Aorta (tissue), 5 donors: ENCODE measurements around the gene FYCO1. TPM values are rescaled to one million over a fixed set of nuclear protein-coding genes. Genes with fewer than 3 reads are reported as not detected.

Source experiments
- ATAC-seq: fragments of 200-7000 bp; cut with Tn5 transposase; one replicate; pipeline ENCODE4 v1.9.1; 2022; ENCODE audit warnings: moderate library complexity; ENCODE audit not compliant: low FRiP score
- DNase-seq, 2 donors: peaks; one replicate each; pipeline ENCODE4 v3.0.0-alpha.2; 2020
- H3K27ac ChIP-seq, 2 donors: one replicate each; pipeline ENCODE4 v1.5.1; 2013; ENCODE audit warnings: low read length in 2 of 2, mild to moderate bottlenecking in 2 of 2, moderate library complexity in 2 of 2, control low read depth in 1 of 2, inconsistent platforms in 1 of 2, low read depth in 1 of 2
- H3K27me3 ChIP-seq, 2 donors: one replicate each; pipeline ENCODE4 v1.6.1; 2013; ENCODE audit warnings: control low read depth in 1 of 2, low read length in 1 of 2, mild to moderate bottlenecking in 1 of 2, moderate library complexity in 1 of 2; ENCODE audit not compliant: insufficient read depth in 2 of 2, control insufficient read depth in 1 of 2
- H3K36me3 ChIP-seq, 2 donors: one replicate each; pipeline ENCODE4 v1.6.1; 2013; ENCODE audit warnings: control low read depth in 1 of 2, low read length in 1 of 2, mild to moderate bottlenecking in 1 of 2; ENCODE audit not compliant: insufficient read depth in 2 of 2, control insufficient read depth in 1 of 2
- H3K4me1 ChIP-seq, 2 donors: one replicate each; pipeline ENCODE4 v1.6.1; 2013; ENCODE audit warnings: low read length in 2 of 2, control low read depth in 1 of 2, mild to moderate bottlenecking in 1 of 2, moderate library complexity in 1 of 2; ENCODE audit not compliant: insufficient read depth in 2 of 2, control insufficient read depth in 1 of 2
- H3K4me3 ChIP-seq, 2 donors: one replicate each; pipeline ENCODE4 v1.5.1; 2013; ENCODE audit warnings: low read length in 2 of 2, control low read depth in 1 of 2, mild to moderate bottlenecking in 1 of 2
- H3K9me3 ChIP-seq: one replicate; pipeline ENCODE4 v1.6.1; 2013; ENCODE audit warnings: mild to moderate bottlenecking, low read length; ENCODE audit not compliant: control insufficient read depth
- WGBS, 2 donors: extraction: QIAGEN DNeasy Blood & Tissue Kit; methylation state at CpG; one replicate each; pipeline ENCODE4 v1.1.7; 2013; 5-methylcytosine and 5-hydroxymethylcytosine counted together
- intact Hi-C, 2 donors: fragments of 100-400 bp; cut with DNase I; formaldehyde crosslinking; loops; one replicate each; pipeline versions ENCODE4 v1.14.2 to v1.15.0; 2022
- polyA plus RNA-seq, 2 donors: library from polyadenylated mRNA; stranded (reverse); fragments of 200-250 nt; gene quantifications; one replicate each; pipeline ENCODE4 v1.2.3, GENCODE V29; 2013
- total RNA-seq, 2 donors: library from RNA; stranded (reverse); fragmentation: NEBNext Ultra II Directional; extraction: Animal tissue kit (Norgen Biotek cat#: 25700); gene quantifications; one replicate each; pipeline ENCODE4 v1.2.1, GENCODE V29; 2021
- donor health status: healthy with polysubstance abuse.
- donor health status: Bipolar disorder and iron deficiency.
- donor health status: DM: no; HTN: no; CAD: no.
- donor health status: DM: no; HTN: no; CAD: no.
- donor health status: DM: yes; HTN: yes; CAD: no.

Gene FYCO1
- total and polyA plus RNA-seq, 4 donors = 15.9 to 91.8 (median 51.7) TPM

DNA sequence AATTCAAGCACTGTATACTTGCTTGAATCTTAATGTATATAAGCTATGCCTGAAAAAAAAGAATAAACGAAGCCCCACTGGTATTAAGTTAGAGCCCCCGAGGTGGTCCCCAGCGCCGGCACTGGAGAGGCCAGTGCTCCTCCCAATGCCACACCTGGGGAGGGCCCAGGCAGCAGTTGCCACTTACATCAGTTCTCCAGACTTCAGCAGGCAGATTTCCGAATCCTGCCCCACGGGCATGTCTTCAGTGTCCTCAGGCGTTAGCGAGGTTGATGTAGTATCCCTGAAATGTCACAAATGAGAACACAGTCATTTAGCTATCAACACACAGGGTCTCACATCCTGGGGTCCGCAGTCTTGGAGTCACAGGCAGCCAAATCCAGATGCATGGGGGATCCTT, 59.4 kb downstream of the FYCO1 start:
- H3K4me1 ChIP-seq = no peaks in the 10 kb centered on the region
- ATAC-seq (no peak), DNase-seq (no peak)
- 80 to 88% methylated on average over 9 of the region's 9 CpGs for WGBS, 2 donors
- H3K27ac ChIP-seq = no peak overlapping the region
- H3K36me3 ChIP-seq = peaks cover 0 to 10% of the 10 kb centered on the region in 2 donors
- intact Hi-C loops = no loop called here
- H3K9me3 ChIP-seq = no peaks in the 10 kb centered on the region
- no peak overlapping the region for H3K4me3 ChIP-seq
- no peaks in the 10 kb centered on the region for H3K27me3 ChIP-seq

DNA sequence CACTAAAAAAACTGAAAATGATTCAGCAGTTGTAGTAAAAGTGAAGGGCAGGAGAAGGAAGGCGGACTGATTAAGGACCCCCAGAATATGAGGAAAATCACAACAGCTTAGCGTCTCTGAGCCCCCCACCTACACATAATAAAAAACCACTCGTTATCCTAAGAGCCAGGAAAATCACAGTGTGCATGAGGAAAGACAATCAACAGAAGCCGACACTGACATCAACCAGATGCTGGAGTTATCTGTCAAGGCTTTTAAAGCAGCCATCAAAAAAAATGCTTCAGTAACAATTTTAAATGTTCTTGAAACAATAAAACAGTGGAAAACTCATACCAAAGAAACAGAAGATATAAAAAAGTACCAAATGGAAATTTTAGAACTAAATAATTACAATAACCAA, 62.0 kb downstream of the FYCO1 start:
- no peaks in the 10 kb centered on the region for H3K9me3 ChIP-seq
- H3K4me1 ChIP-seq = no peaks in the 10 kb centered on the region
- no peak for ATAC-seq
- intact Hi-C loops = no loop called here
- H3K27ac ChIP-seq = no peak overlapping the region
- WGBS, 2 donors = 79 to 88% methylated on average over 4 of the region's 4 CpGs
- no peaks in the 10 kb centered on the region for H3K27me3 ChIP-seq
- no peak overlapping the region for H3K4me3 ChIP-seq
- H3K36me3 ChIP-seq = peaks cover 0 to 19% of the 10 kb centered on the region in 2 donors
- DNase-seq = no peak

DNA sequence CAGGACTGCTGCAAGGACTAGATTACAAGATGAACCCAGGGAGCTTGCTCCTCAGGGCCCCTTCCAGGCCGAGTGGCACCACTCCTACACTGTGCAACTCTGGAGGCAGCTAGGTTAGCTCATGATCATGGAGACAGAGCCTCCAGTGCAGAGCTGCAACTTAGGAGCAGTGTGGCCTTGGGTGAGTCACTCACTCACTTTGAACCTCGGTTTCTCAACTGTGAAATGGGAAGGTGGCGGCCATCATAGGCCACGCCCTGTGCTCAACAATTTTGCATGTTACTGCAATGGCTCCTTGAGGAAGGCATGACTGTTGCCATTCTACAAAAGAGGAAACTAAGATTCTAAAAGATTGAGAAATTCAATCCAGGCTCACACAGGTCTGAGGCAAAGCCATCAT, 63.5 kb downstream of the FYCO1 start:
- Histone ChIP-seq H3K4me3 (no peak overlapping the region), H3K4me1 (no peaks in the 10 kb centered on the region), H3K36me3 (peaks cover 0 to 19% of the 10 kb centered on the region in 2 donors), H3K27me3 (no peaks in the 10 kb centered on the region), H3K9me3 (no peaks in the 10 kb centered on the region), H3K27ac (no peak overlapping the region)
- intact Hi-C loops = no loop called here
- 89 to 95% methylated on average over 4 of the region's 4 CpGs for WGBS, 2 donors
- DNase-seq (no peak), ATAC-seq (no peak)

DNA sequence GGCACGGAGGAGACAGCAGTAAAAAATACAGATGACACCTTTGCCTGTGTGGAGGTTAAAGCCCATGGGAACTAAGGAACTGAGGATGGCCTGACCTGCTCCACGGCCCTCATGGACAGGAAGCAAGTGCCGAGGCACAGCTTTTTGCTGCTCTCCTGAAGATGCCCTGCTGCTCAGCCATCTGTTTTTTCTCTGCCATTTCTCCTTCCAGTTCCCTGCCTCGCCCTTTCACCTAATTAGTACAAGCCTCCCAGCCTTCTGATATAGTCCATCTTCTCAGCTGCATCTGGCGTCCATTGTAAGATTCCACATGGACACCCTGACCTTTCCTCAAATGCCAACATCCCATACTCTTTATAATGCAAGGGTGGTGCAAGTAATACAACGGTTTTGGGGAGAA, 64.1 kb downstream of the FYCO1 start:
- Histone ChIP-seq H3K27ac (no peak overlapping the region), H3K36me3 (peaks cover 0 to 19% of the 10 kb centered on the region in 2 donors), H3K4me1 (no peaks in the 10 kb centered on the region), H3K27me3 (no peaks in the 10 kb centered on the region), H3K4me3 (no peak overlapping the region), H3K9me3 (no peaks in the 10 kb centered on the region)
- no peak for DNase-seq
- ATAC-seq = no peak
- 84 to 89% methylated on average over 6 of the region's 6 CpGs for WGBS, 2 donors
- intact Hi-C loops = no loop called here

DNA sequence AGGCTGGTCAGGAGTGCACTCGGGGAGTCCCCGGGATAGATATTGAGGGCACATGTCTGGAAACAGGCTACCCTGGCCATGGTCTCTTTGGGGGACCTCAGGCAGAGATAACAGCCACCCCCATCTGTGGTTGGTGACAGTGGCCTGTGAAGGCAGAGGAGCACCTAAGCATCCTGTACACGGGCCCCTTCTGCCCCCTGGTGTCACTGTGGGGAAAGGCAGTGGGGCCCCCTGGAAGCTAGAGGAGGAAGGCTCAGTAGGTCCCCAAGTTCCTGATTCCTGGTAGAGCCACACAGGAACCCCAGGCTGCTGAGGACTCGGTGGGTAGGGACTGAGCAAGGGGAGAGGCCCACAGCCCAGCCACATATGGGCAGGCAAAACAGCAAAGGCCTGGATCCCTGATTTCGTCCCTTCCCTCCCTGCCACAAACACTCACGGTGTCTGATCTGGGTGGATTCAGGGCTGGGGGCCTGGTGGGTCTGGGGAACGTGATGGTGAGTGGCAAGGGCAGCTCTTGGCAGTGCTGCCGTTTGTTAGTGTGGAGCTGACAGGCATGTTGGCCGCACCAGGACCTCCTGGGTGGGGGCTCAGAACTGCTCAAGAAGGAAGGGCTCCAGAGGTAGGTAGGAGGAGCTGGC, 66.5 kb downstream of the FYCO1 start:
- WGBS, 2 donors = 65 to 69% methylated on average over 9 of the region's 9 CpGs
- DNase-seq (no peak), ATAC-seq (no peak)
- H3K4me3 ChIP-seq = no peak overlapping the region
- no peaks in the 10 kb centered on the region for H3K4me1 ChIP-seq
- intact Hi-C loops = no loop called here
- peaks cover 0 to 17% of the 10 kb centered on the region in 2 donors for H3K36me3 ChIP-seq
- H3K27me3 ChIP-seq = no peaks in the 10 kb centered on the region
- no peaks in the 10 kb centered on the region for H3K9me3 ChIP-seq
- H3K27ac ChIP-seq = no peak overlapping the region

DNA sequence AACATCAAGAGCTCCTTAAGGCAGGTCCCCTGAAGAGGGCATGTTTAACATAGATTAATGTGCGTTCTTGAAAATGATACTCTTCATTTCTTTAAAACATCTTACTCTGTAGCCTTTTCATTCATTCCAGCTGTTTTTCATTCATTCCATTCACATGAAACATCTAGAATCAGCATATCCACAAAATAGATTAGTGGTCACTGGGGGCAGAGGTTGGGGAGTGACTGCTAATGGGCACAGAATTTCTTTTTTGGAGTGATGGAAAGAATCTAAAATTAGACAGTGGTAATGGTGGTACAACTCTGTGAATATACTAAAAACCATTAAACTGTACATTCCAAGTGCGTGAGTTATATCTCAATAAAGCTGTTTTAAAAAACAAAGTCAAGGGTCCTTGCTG, 67.7 kb downstream of the FYCO1 start:
- intact Hi-C loops = no loop called here
- 86 to 87% methylated on average over 2 of the region's 2 CpGs for WGBS, 2 donors
- Histone ChIP-seq H3K4me3 (no peak overlapping the region), H3K27ac (no peak overlapping the region), H3K9me3 (no peaks in the 10 kb centered on the region), H3K4me1 (no peaks in the 10 kb centered on the region), H3K27me3 (no peaks in the 10 kb centered on the region), H3K36me3 (peaks cover 2 to 19% of the 10 kb centered on the region in 2 donors)
- DNase-seq (no peak), ATAC-seq (no peak)

DNA sequence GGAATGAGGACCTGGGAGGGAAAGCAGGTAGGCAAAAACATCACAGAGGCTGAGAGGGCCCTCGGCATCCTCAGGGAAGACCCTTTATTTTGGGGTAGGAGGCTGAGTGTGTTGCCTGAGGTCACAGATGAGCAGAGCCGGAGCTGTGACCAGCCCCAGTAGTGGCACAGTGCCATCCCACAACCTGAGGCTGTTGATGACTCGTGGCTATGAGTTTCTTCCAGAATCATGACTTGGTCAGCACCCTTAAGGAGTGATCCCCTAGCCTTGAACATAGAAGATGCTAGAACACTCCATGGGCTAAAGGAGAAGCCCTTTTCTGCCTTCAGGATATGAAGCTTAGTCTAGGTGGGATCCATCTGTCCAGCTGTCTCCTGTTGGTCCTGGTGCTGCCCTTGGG, 71.9 kb downstream of the FYCO1 start:
- Histone ChIP-seq H3K27ac (no peak overlapping the region), H3K9me3 (no peaks in the 10 kb centered on the region), H3K27me3 (no peaks in the 10 kb centered on the region), H3K36me3 (peaks cover 6 to 19% of the 10 kb centered on the region in 2 donors), H3K4me1 (no peaks in the 10 kb centered on the region), H3K4me3 (no peak overlapping the region)
- intact Hi-C loops = no loop called here
- WGBS, 2 donors = 43 to 49% methylated on average over 3 of the region's 3 CpGs
- DNase-seq (no peak), ATAC-seq (no peak)

DNA sequence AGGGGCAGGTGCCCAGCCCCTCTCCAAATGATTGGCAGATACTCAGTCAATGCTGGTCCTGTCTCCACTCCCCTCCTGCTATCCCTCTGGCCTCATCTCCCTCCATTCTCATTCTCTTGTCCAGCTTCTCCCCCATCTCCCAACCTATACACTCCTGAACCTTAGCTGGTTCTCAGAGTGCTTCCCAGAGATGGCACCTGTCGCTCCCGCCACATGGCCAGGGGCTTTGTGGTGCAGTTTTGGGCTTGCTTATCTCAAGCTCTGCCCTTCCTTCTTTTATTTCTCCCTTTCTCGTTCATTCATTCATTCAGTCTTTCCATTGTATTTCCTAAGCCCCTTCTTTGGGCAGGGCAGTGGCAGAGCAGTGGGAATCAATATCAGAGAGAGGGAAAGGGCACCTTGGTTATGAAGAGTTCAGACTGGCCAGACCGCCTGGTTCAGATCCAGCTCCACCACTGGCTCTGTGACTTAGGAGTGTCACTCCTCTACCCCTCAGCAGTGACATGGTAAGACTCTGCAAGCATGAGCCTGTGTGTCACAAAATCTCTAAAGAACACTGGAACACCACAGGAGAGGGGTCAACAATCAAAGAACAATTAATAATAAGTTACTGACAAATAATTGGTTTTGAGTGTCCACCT, 72.6 kb downstream of the FYCO1 start:
- no peak for DNase-seq
- Histone ChIP-seq H3K4me3 (no peak overlapping the region), H3K4me1 (no peaks in the 10 kb centered on the region), H3K9me3 (no peaks in the 10 kb centered on the region), H3K27ac (no peak overlapping the region), H3K36me3 (peaks cover 6 to 17% of the 10 kb centered on the region in 2 donors), H3K27me3 (no peaks in the 10 kb centered on the region)
- WGBS, 2 donors = 92 to 95% methylated on average over 4 of the region's 4 CpGs
- intact Hi-C loops = no loop called here
- ATAC-seq = no peak

DNA sequence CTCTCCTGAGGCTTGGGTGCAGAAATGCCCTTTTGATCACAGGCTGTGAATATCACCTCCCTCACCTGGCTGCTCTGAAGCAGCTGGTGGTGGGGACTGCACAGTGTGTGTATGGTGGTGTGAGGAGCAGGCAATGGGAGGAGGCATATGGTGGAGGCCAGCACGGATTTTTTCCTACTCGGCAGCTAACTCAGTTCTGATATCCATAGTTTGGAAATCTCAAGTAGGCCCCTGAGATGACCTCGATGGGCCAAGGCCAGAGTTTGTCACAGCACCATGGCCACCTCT, 73.6 kb downstream of the FYCO1 start:
- no peaks in the 10 kb centered on the region for H3K4me1 ChIP-seq
- WGBS, 2 donors = 83 to 85% methylated on average over 3 of the region's 3 CpGs
- DNase-seq = no peak
- intact Hi-C loops = no loop called here
- H3K27ac ChIP-seq = no peak overlapping the region
- H3K36me3 ChIP-seq = peaks cover 6 to 16% of the 10 kb centered on the region in 2 donors
- H3K9me3 ChIP-seq = no peaks in the 10 kb centered on the region
- no peak for ATAC-seq
- H3K4me3 ChIP-seq = no peak overlapping the region
- H3K27me3 ChIP-seq = no peaks in the 10 kb centered on the region
